GM12878 (cell line): ENCODE results near the gene SAPCD2. TPM values are rescaled to one million over a fixed set of nuclear protein-coding genes. Genes with fewer than 3 reads are reported as not detected.
A peak's percentile ranks its signal among the peaks of the same experiment; 100 is the strongest.

Source experiments
- ATAC-seq: fragments of 200-7000 bp; cut with Tn5 transposase; 3 replicates; pipeline ENCODE4 v1.9.1; 2020; ENCODE audit warnings: mild to moderate bottlenecking, moderate library complexity
- BruUV-seq: library from RNA; stranded (reverse); fragments of 400-500 nt; replicated peaks from 2 replicates; lab custom pipeline; 2021; lab: Mats Ljungman, UMichigan
- CTCF ChIA-PET: fragments of 300-600 bp; sonication (Branson Sonifier 250); formaldehyde crosslinking; extraction: SDS; loops from one replicate; lab custom pipeline; 2021; ENCODE audit warnings: inconsistent platforms; lab: Yijun Ruan, JAX
- POLR2A ChIA-PET: fragments of 350-600 bp; formaldehyde crosslinking; extraction: SDS; loops from one replicate; lab custom pipeline; 2021; ENCODE audit warnings: inconsistent platforms; lab: Charles Lee
- RAD21 ChIA-PET: fragments of 300-600 bp; sonication (Branson Sonifier 250); formaldehyde crosslinking; loops from one replicate; lab custom pipeline; 2023; ENCODE audit warnings: antibody characterized with exemption; ENCODE audit not compliant: unreplicated experiment; lab: Charles Lee
- SMC1A ChIA-PET: fragments of 300-600 bp; sonication (Branson Sonifier 250); formaldehyde crosslinking; loops from one replicate; lab custom pipeline; 2023; ENCODE audit not compliant: unreplicated experiment, uncharacterized antibody; lab: Charles Lee
- DNase-seq: peaks from one replicate; pipeline ENCODE4 v3.0.0-alpha.2; 2011; ENCODE audit warnings: low read depth, low spot score
- FAIRE-seq: peaks from 3 replicates; lab custom pipeline; 2011; peaks lifted over from hg19 to GRCh38; lab: Jason Lieb, UNC
- H2AFZ ChIP-seq: 2 replicates; pipeline ENCODE4 v1.6.0; 2011; ENCODE audit warnings: low read depth, low read length, control low read depth; ENCODE audit not compliant: control insufficient read depth
- H3K27ac ChIP-seq: 2 replicates; pipeline ENCODE4 v1.5.1; 2011; ENCODE audit warnings: control low read depth; ENCODE audit not compliant: control insufficient read depth, insufficient read depth
- H3K27me3 ChIP-seq, 2 experiments: replicated peaks in 1 of 2; 2 replicates each; pipeline versions ENCODE4 v1.6.0 to v1.6.1; 2011; ENCODE audit warnings: low read length in 1 of 2; ENCODE audit not compliant: control insufficient read depth in 2 of 2, insufficient read depth in 2 of 2
- H3K36me3 ChIP-seq, 2 experiments: 2 replicates each; pipeline ENCODE4 v1.5.1; 2011; ENCODE audit warnings: low read length in 1 of 2; ENCODE audit not compliant: control insufficient read depth in 2 of 2, insufficient read depth in 2 of 2
- H3K4me1 ChIP-seq: 2 replicates; pipeline ENCODE4 v1.6.1; 2011; ENCODE audit warnings: mild to moderate bottlenecking, low read length, moderate library complexity, mixed read lengths; ENCODE audit not compliant: control insufficient read depth, insufficient read depth
- H3K4me2 ChIP-seq: 2 replicates; pipeline ENCODE4 v1.6.0; 2011; ENCODE audit warnings: control low read depth; ENCODE audit not compliant: control insufficient read depth, insufficient read depth
- H3K4me3 ChIP-seq: fragments of 200-600 bp; sonication (generic); 2 replicates; pipeline ENCODE4 v1.5.1; 2016
- H3K79me2 ChIP-seq: 2 replicates; pipeline ENCODE4 v1.6.0; 2011; ENCODE audit warnings: low read length; ENCODE audit not compliant: control insufficient read depth, insufficient read depth
- H3K9ac ChIP-seq: 2 replicates; pipeline ENCODE4 v1.8.0; 2011; ENCODE audit warnings: low read length, control low read depth, mixed read lengths; ENCODE audit not compliant: control insufficient read depth, insufficient read depth
- H3K9me3 ChIP-seq: replicated peaks from 3 replicates; pipeline ENCODE4 v1.5.1; 2011; ENCODE audit warnings: mild to moderate bottlenecking, low read length; ENCODE audit not compliant: control insufficient read depth, insufficient read depth
- H4K20me1 ChIP-seq: 2 replicates; pipeline ENCODE4 v1.6.0; 2011; ENCODE audit not compliant: control insufficient read depth, insufficient read depth
- BHLHE40 ChIP-seq, 2 experiments: fragments of 450-650 bp in 1 of 2; IDR thresholded peaks; 2 replicates each; pipeline ENCODE4 v1.6.1; 2011 to 2017; ENCODE audit warnings: low read depth in 2 of 2, borderline replicate concordance in 1 of 2, improper control_type of control experiment in 1 of 2, low read length in 1 of 2, mild to moderate bottlenecking in 1 of 2
- FOXK2 ChIP-seq: fragments of 450-650 bp; IDR thresholded peaks from 2 replicates; pipeline ENCODE4 v1.6.1; 2017; ENCODE audit warnings: mild to moderate bottlenecking, moderate library complexity
- GATAD2B ChIP-seq: fragments of 450-650 bp; conservative IDR thresholded peaks from 2 replicates; pipeline ENCODE4 v1.6.1; 2017; ENCODE audit warnings: low read depth, mild to moderate bottlenecking, moderate library complexity
- HDAC6 ChIP-seq: fragments of 200-600 bp; sonication (generic); IDR thresholded peaks from one replicate; pipeline ENCODE4 v1.8.0; 2017; ENCODE audit warnings: antibody characterized with exemption; ENCODE audit not compliant: unreplicated experiment
- PAX5 ChIP-seq: IDR thresholded peaks from 2 replicates; pipeline ENCODE4 v1.6.1; 2011; ENCODE audit warnings: low read depth, low read length, borderline replicate concordance
- SUPT20H ChIP-seq: IDR thresholded peaks from 2 replicates; pipeline ENCODE4 v1.6.1; 2011; ENCODE audit warnings: low read depth, mild to moderate bottlenecking, low read length, moderate library complexity, borderline replicate concordance; ENCODE audit not compliant: control insufficient read depth
- WRNIP1 ChIP-seq: IDR thresholded peaks from 2 replicates; pipeline ENCODE4 v1.6.1; 2011; ENCODE audit warnings: low read depth, low read length, improper control_type of control experiment, borderline replicate concordance
- WGBS: methylation state at CpG from one replicate; pipeline ENCODE4 v1.1.6; 2016; ENCODE audit warnings: low lambda C conversion rate; ENCODE audit not compliant: insufficient replicate concordance, insufficient coverage; ENCODE audit errors: missing lambda C conversion rate; 5-methylcytosine and 5-hydroxymethylcytosine counted together
- in situ Hi-C: fragments of 300-500 bp; cut with MboI; formaldehyde crosslinking; loops from 9 replicates; pipeline ENCODE4 v1.14.3; 2018; ENCODE audit warnings: mixed read lengths
- intact Hi-C: fragments of 100-400 bp; cut with micrococcal nuclease; formaldehyde crosslinking; loops from one replicate; pipeline ENCODE4 v1.14.2; 2022; ENCODE audit not compliant: unreplicated experiment
- polyA plus RNA-seq, 11 experiments: library from polyadenylated mRNA; depleted of rRNA in 4 of 11; unstranded in 6 of 11; stranded (reverse) in 5 of 11; fragments of >200 nt; fragmentation: Nextera tagmentation in 4 of 11; fragmentation: Illumina TruSeq in 1 of 11; extraction: Ambion mirVana in 4 of 11; extraction: Trizol in 1 of 11; gene quantifications; 1 replicate in 1 of 11; 2 replicates in 10 of 11; pipeline versions ENCODE4 v1.2.1 to v1.2.3, GENCODE V29; 2011 to 2016; ENCODE audit warnings: inconsistent platforms in 2 of 11, missing spikeins in 2 of 11, low read depth in 1 of 11
- total RNA-seq, 4 experiments: library from RNA; depleted of rRNA in 3 of 4; stranded (reverse); fragments of >200 nt in 3 of 4; fragmentation: Illumina TruSeq in 1 of 4; extraction: Trizol in 1 of 4; gene quantifications; 2 replicates each; pipeline versions ENCODE4 v1.2.1 to v1.2.3, GENCODE V29; 2013 to 2021

Gene SAPCD2
- total and polyA plus RNA-seq, 10 of the 15 experiments (the other 5 are each of a cell fraction or from before 2014, with no cell fraction given), result 1.6 to 35.2 (median 7.2) TPM

DNA sequence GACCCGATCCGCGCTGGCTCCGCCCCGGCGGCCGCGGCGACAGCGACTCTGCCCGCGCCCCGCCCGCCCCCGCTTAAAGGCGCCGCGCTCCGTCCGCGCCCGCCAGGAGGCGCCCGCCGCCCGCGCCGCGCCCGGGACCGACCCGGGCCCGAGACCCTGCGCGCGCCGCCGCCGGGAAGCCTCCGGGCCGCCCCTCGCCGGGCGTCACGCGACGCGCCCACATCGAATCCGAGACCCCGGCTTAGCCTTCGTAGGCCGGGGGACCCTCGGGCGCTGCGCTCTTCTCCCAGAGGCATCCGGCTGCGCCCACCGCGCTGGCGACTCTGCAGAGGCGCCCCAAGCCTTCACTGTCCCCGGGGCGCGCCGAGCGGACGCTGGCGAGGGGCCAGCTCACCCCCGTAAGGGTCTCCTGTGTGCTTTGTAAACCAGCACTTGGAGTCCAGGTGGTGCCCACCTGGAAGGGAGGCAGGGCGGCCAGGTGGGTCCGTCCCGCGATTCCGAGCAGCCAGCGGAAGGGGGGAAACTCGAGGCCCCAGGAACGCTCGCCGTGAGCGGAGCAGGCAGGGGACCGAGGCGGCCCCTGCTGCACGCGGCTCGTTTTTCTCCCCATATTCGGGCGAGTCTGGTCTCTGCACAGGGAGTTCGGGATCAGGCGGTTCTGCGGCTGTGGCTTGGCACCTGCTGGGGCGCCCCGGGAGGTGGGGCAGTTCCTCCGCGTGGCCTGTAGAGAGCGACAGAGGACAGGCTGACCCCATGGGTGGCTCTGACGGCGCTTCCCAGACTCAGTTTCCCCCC is 41.9 kb downstream of the SAPCD2 start (continued):
- TF ChIP-seq HDAC6 (no peak), SUPT20H (no peak), FOXK2 (no peak)

- intact Hi-C loops (no loop called here), in situ Hi-C loops (no loop called here)
- Histone ChIP-seq H3K9ac (no peak within 1 kb of the TSS), H3K9me3 (no peaks in the 10 kb centered on the region), H4K20me1 (no peaks in the 10 kb centered on the region), H3K27ac (no peak within 1 kb of the TSS), H3K4me3 (peak within 1 kb of the TSS; percentile 68), H3K27me3 (peaks cover 0 to 2% of the 10 kb centered on the region in 2 experiments; a peak in 2 of 4 replicates), H3K4me2 (peak within 1 kb of the TSS; percentile 77), H3K79me2 (no peaks in the 10 kb centered on the region), H3K36me3 (no peaks in the 10 kb centered on the region), H3K4me1 (peaks cover 35% of the 10 kb centered on the region), H2AFZ (peak within 1 kb of the TSS; percentile 34; the same call in 1 of the 2 replicates)
- ChIA-PET RAD21 (interaction anchor here (0.9 to 1.5 kb wide), 3 partner anchors 31 to 161 kb away, joined by 3 to 4 read pairs (median 3); partner anchors contain the start of genes ANAPC2 and SSNA1), SMC1A (interaction anchor here (1.8 kb wide), 1 partner anchor 80 kb away, joined by 6 read pairs; no protein-coding TSS in a partner anchor), POLR2A (interaction anchor here (1.4 kb wide), 1 partner anchor 8 kb away, joined by 4 read pairs; no protein-coding TSS in a partner anchor), CTCF (interaction anchor here (1.5 to 4.7 kb wide), 5 partner anchors 8 to 185 kb away, joined by 4 to 65 read pairs (median 16); partner anchors contain the start of genes AJM1 and NPDC1)
- 15% methylated on average over 47 of the region's 95 CpGs for WGBS
- no peak for FAIRE-seq
- no TSS peak for BruUV-seq
- ATAC-seq, result no peak
- DNase-seq, result no peak
- TF ChIP-seq GATAD2B, result peak; percentile 39; the same call in 1 of the 2 replicates
- TF ChIP-seq PAX5, result 0 out of 2 replicates have a peak, but pooled peaks have one; percentile 46
- TF ChIP-seq WRNIP1, result no peak
- TF ChIP-seq BHLHE40 (IDR thresholded peaks at IDR 0.05; ENCODE audit: borderline replicate concordance in 1 of 2, low read depth in 2 of 2, low read length in 1 of 2), result peak; percentile 1 to 61; a peak in 1 of 4 replicates
These were observed 42.7 kb downstream of the SAPCD2 start, which contains the start of gene ABCA2 for GRCh38 chr9:137027369-137028262. Gene ABCA2 (minus strand): TSS chr9:137028237. CDS start chr9:137028140, 97 bp downstream.
